ENCODE measurements around the gene IFT74.

GRCh38 chr9:26937816-26938371, 18.3 kb upstream of the IFT74 start:
- TF ChIP-seq ARNT (IDR thresholded peaks at IDR 0.05) (no peak), FOXM1 (IDR thresholded peaks at IDR 0.05; ENCODE audit: borderline replicate concordance) (no peak), HDGF (IDR thresholded peaks at IDR 0.05; ENCODE audit: borderline replicate concordance) (no peak), TARDBP (IDR thresholded peaks at IDR 0.05) (no peak), BHLHE40 (IDR thresholded peaks at IDR 0.05; ENCODE audit: borderline replicate concordance) (no peak), ZNF384 (IDR thresholded peaks at IDR 0.05) (no peak), FOXA1 (IDR thresholded peaks at IDR 0.05) (no peak), SP1 (IDR thresholded peaks at IDR 0.05) (no peak)

All from HEK293T (cell line).